ENCODE data around the gene SMARCA4. TPM values are rescaled to one million over a fixed set of nuclear protein-coding genes. Genes with fewer than 3 reads are reported as not detected.
"Not testable (repeated sequence)": the region's sequence is repeated elsewhere in the genome, so short reads cannot be mapped to it uniquely, and the experiment has no call there.

Gene SMARCA4
- total RNA-seq, 2 experiments from 2014 or later, result 97.0 to 98.7 TPM

DNA sequence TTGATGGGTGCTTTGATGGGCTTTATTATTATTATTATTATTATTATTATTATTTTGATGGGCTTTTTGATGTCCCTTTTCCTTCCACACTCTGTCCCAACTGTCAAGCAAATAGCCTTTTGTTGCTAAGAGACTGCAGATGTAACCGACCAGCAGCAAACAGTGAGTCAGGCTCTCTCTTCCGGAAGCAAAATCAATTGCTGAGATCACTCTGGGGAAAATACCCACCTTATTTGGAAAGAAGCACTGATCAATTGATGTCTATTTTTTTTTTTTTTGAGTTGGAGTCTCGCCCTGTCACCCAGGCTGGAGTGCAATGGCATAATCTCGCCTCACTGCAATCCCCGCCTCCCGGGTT, 131.3 kb downstream of the SMARCA4 start:
- DNase-seq, result peak; percentile 48
- ChIA-PET CTCF (interaction anchor here (2.5 to 6.0 kb wide), 2 partner anchors 34 to 57 kb away, joined by 8 to 27 read pairs; no protein-coding TSS in a partner anchor), POLR2A (interaction anchor here (1.1 to 3.8 kb wide), 2 partner anchors 57 to 129 kb away, joined by 3 to 17 read pairs; no protein-coding TSS in a partner anchor)
- peaks cover 58% of the 10 kb centered on the region for H3K36me3 Mint-ChIP-seq (ENCODE audit: low read depth)
- H3K27ac Mint-ChIP-seq, result peak overlapping the region; percentile 88
- H3K4me3 Mint-ChIP-seq, result peak overlapping the region; percentile 92
- TF ChIP-seq, protein P1, sequence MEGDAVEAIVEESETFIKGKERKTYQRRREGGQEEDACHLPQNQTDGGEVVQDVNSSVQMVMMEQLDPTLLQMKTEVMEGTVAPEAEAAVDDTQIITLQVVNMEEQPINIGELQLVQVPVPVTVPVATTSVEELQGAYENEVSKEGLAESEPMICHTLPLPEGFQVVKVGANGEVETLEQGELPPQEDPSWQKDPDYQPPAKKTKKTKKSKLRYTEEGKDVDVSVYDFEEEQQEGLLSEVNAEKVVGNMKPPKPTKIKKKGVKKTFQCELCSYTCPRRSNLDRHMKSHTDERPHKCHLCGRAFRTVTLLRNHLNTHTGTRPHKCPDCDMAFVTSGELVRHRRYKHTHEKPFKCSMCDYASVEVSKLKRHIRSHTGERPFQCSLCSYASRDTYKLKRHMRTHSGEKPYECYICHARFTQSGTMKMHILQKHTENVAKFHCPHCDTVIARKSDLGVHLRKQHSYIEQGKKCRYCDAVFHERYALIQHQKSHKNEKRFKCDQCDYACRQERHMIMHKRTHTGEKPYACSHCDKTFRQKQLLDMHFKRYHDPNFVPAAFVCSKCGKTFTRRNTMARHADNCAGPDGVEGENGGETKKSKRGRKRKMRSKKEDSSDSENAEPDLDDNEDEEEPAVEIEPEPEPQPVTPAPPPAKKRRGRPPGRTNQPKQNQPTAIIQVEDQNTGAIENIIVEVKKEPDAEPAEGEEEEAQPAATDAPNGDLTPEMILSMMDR (IDR thresholded peaks at IDR 0.05), result no peak
- intact Hi-C loops (cut with micrococcal nuclease), result no loop called here
- ATAC-seq, result peak; percentile 3
- H3K27me3 Mint-ChIP-seq, result no peaks in the 10 kb centered on the region
- peaks cover 57% of the 10 kb centered on the region for H3K4me1 Mint-ChIP-seq (ENCODE audit: low read depth)
- H3K9me3 Mint-ChIP-seq, result peaks cover 2% of the 10 kb centered on the region

DNA sequence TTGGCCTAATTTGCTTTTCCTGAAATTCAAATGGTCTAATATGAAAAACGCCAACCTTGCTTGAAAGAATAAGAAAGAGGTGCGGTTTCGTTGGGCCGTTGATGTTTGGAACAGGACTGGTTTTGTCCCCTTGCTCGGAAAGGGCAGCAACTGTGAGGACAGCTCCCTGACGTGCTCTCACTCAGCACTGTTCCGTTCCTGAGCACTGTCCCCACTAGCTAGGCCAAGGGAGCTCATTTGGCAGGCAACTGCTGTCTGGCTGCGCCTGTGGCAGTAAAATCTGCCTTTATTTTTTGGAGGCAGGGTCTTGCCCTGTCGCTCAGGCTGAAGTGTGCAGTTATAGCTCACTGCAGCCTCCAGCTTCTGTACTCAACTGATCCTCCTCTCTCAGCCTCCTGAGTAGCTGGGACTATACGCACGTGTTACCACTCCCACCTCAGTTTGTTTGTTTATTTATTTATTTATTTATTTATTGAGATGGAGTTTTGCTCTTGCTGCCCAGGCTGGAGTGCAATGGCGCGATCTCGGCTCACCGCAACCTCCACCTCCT, 132.9 kb downstream of the SMARCA4 start:
- ATAC-seq, result no peak
- peaks cover 2% of the 10 kb centered on the region for H3K9me3 Mint-ChIP-seq
- H3K27ac Mint-ChIP-seq, result peak overlapping the region; percentile 88
- H3K4me1 Mint-ChIP-seq (ENCODE audit: low read depth), result peaks cover 54% of the 10 kb centered on the region
- DNase-seq, result no peak
- ChIA-PET CTCF (interaction anchor here (0.9 to 3.2 kb wide), 2 partner anchors 32 to 58 kb away, joined by 5 to 22 read pairs; no protein-coding TSS in a partner anchor), POLR2A (interaction anchor here (0.8 to 1.4 kb wide), 5 partner anchors 10 to 132 kb away, joined by 3 to 4 read pairs (median 3); no protein-coding TSS in a partner anchor)
- peaks cover 70% of the 10 kb centered on the region for H3K36me3 Mint-ChIP-seq (ENCODE audit: low read depth)
- H3K4me3 Mint-ChIP-seq, result no peak overlapping the region
- TF ChIP-seq, protein P1 (IDR thresholded peaks at IDR 0.05), result no peak
- intact Hi-C loops (cut with micrococcal nuclease), result no loop called here
- H3K27me3 Mint-ChIP-seq, result no peaks in the 10 kb centered on the region

DNA sequence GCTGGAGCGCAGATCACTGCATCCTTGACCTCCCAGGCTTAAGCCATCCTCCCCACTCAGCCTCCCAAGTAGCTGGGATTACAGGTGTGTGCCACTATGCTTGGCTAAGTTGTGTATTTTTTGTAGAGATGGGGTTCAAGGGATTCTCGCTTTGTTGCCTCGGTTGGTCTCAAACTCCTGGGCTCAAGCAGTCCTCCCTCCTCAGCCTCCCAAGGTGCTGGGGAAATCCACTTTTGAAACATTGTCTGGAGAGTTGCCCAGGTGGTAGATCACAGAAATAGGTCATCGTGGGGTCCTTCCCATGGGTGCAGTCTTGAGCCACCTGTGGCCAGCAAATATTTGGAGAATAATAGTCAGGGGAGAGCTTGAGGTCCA, 133.7 kb downstream of the SMARCA4 start:
- Mint-ChIP-seq H3K4me3 (peak overlapping the region; percentile 63), H3K36me3 (ENCODE audit: low read depth) (peaks cover 75% of the 10 kb centered on the region), H3K27me3 (no peaks in the 10 kb centered on the region), H3K27ac (peak overlapping the region; percentile 94), H3K4me1 (ENCODE audit: low read depth) (peaks cover 52% of the 10 kb centered on the region), H3K9me3 (peaks cover 2% of the 10 kb centered on the region)
- intact Hi-C loops (cut with micrococcal nuclease), result no loop called here
- ATAC-seq, result no peak
- ChIA-PET POLR2A (interaction anchor here (0.6 to 3.8 kb wide), 7 partner anchors 11 to 209 kb away, joined by 3 to 20 read pairs (median 4); no protein-coding TSS in a partner anchor), CTCF (interaction anchor here (0.9 to 3.2 kb wide), 3 partner anchors 32 to 59 kb away, joined by 3 to 22 read pairs (median 5); no protein-coding TSS in a partner anchor)
- DNase-seq, result no peak
- TF ChIP-seq, protein P1 (IDR thresholded peaks at IDR 0.05), result no peak

DNA sequence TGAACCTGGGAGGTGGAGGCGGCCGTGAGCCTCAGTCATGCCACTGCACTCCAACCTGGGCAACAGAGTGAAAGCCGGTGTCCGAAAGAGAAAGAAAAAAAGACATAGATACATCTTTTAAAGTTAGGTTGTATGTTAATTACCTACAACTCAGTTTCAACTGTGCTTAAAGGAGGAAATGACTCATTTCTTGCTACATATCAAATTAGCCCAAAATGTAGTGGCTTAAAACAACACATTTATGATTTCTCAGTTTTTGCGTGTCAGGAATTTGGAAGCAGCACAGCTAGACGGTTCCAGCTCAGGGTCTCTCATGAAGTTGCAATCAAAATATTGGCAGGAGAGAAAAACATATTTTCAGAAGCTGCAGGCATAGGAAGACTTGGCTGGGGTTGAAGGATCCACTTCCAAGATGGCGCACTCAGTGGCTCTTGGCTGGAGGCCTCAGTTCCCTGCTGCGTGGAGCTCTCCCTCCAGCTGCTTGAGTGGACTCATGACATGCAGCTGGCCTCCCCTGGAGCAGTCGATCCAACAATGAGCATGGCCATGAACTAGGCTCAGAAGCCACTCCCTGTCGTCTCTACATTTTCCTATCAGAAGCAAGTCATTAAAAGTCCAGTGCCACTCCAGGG, 135.5 kb downstream of the SMARCA4 start:
- Mint-ChIP-seq H3K27ac (peak overlapping the region; percentile 94), H3K4me1 (ENCODE audit: low read depth) (peaks cover 54% of the 10 kb centered on the region), H3K9me3 (peaks cover 2% of the 10 kb centered on the region), H3K27me3 (no peaks in the 10 kb centered on the region), H3K4me3 (peak overlapping the region; percentile 63), H3K36me3 (ENCODE audit: low read depth) (peaks cover 78% of the 10 kb centered on the region)
- ATAC-seq (peak; percentile 55), DNase-seq (peak; percentile 57)
- POLR2A ChIA-PET, result interaction anchor here (0.8 to 3.8 kb wide), 5 partner anchors 10 to 86 kb away, joined by 3 to 20 read pairs (median 4); no protein-coding TSS in a partner anchor
- TF ChIP-seq, protein P1 (IDR thresholded peaks at IDR 0.05), result no peak
- CTCF ChIA-PET, result interaction anchor here (1.2 to 3.2 kb wide), 2 partner anchors 30 to 61 kb away, joined by 5 to 22 read pairs; no protein-coding TSS in a partner anchor
- intact Hi-C loops (cut with micrococcal nuclease), result no loop called here

DNA sequence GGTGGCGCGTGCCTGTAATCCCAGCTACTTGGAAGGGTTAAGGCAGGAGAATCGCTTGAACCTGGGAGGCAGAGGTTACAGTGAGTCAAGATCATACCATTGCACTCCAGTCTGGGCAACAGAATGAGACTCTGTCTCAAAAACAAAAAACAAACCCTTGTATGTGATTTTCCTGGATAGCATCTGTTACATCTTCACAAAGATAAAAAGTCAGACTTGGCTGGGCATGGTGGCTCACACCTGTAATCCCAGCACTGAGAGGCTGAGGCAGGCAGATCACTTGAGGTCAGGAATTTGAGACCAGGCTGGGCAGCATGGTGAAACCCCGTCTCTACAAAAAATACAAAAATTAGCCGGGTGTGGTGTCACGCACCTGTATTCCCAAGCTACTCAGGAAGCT, 136.5 kb downstream of the SMARCA4 start:
- peaks cover 71% of the 10 kb centered on the region for H3K36me3 Mint-ChIP-seq (ENCODE audit: low read depth)
- H3K9me3 Mint-ChIP-seq; intact Hi-C loops (cut with micrococcal nuclease); H3K27ac Mint-ChIP-seq; H3K4me3 Mint-ChIP-seq; H3K27me3 Mint-ChIP-seq; ATAC-seq; DNase-seq: not testable (repeated sequence)
- POLR2A ChIA-PET, result interaction anchor here (0.8 to 3.8 kb wide), 3 partner anchors 9 to 18 kb away, joined by 3 to 20 read pairs (median 5); no protein-coding TSS in a partner anchor
- CTCF ChIA-PET, result interaction anchor here (1.0 kb wide), 1 partner anchor 161 kb away, joined by 3 read pairs; no protein-coding TSS in a partner anchor
- H3K4me1 Mint-ChIP-seq (ENCODE audit: low read depth), result peaks cover 46% of the 10 kb centered on the region

All from activated CD8-positive, alpha-beta T cell treated with anti-CD3 and anti-CD28 coated beads for 36 hours (primary cell).